HepG2 (cell line): ENCODE measurements around the gene IRF1. TPM values are rescaled to one million over a fixed set of nuclear protein-coding genes. Genes with fewer than 3 reads are reported as not detected.

Experiments
- ATAC-seq: fragments of 200-7000 bp; cut with Tn5 transposase; 3 replicates; pipeline ENCODE4 v1.9.1; 2020; ENCODE audit warnings: mild to moderate bottlenecking, moderate library complexity
- BruUV-seq: library from RNA; stranded (reverse); fragments of 400-500 nt; replicated peaks from 2 replicates; lab custom pipeline; 2021; lab: Mats Ljungman, UMichigan
- CTCF ChIA-PET: fragments of 300-600 bp; formaldehyde crosslinking; extraction: SDS; loops from one replicate; lab custom pipeline; 2021; ENCODE audit warnings: low total read pairs, inconsistent platforms, low intra/inter-chr PET ratio; lab: Yijun Ruan, JAX
- POLR2A ChIA-PET: fragments of 350-600 bp; sonication (Branson Sonifier 250); formaldehyde crosslinking; loops from one replicate; lab custom pipeline; 2020; ENCODE audit warnings: antibody characterized with exemption, inconsistent platforms; lab: Yijun Ruan, JAX
- DNase-seq: peaks from one replicate; pipeline ENCODE4 v3.0.0-alpha.2; 2015; ENCODE audit warnings: low spot score
- FAIRE-seq: peaks from 3 replicates; lab custom pipeline; 2011; peaks lifted over from hg19 to GRCh38; lab: Jason Lieb, UNC
- H2AFZ ChIP-seq: one replicate; pipeline ENCODE4 v1.6.1; 2011; ENCODE audit warnings: low read length, inconsistent platforms
- H3K27ac ChIP-seq: fragments of 300-600 bp; 3 replicates; pipeline ENCODE4 v1.8.0; 2011; ENCODE audit warnings: mixed run types, mild to moderate bottlenecking, mixed read lengths, low read length, inconsistent platforms; ENCODE audit not compliant: insufficient read depth; ENCODE audit errors: extremely low read length
- H3K27me3 ChIP-seq, 2 experiments: fragments of 200-600 bp in 1 of 2; 2 replicates in 1 of 2; 3 replicates in 1 of 2; pipeline versions ENCODE4 v1.6.0 to v1.8.0; 2011; ENCODE audit warnings: low read length in 2 of 2, mild to moderate bottlenecking in 2 of 2, moderate library complexity in 2 of 2, inconsistent platforms in 1 of 2; ENCODE audit not compliant: insufficient read depth in 2 of 2, control insufficient read depth in 1 of 2
- H3K36me3 ChIP-seq, 2 experiments: fragments of 200-600 bp in 1 of 2; replicated peaks in 1 of 2; 2 replicates in 1 of 2; 3 replicates in 1 of 2; pipeline versions ENCODE4 v1.5.1 to v1.8.0; 2011; ENCODE audit warnings: low read length in 2 of 2, inconsistent platforms in 1 of 2; ENCODE audit not compliant: insufficient read depth in 2 of 2, control insufficient read depth in 1 of 2
- H3K4me1 ChIP-seq: 2 replicates; pipeline ENCODE4 v1.5.1; 2012; ENCODE audit warnings: low read length, inconsistent platforms; ENCODE audit not compliant: insufficient read depth
- H3K4me2 ChIP-seq: 2 replicates; pipeline ENCODE4 v1.6.0; 2011; ENCODE audit warnings: low read depth, low read length, inconsistent platforms
- H3K4me3 ChIP-seq, 3 experiments: fragments of 200-600 bp in 1 of 3; sonication (generic), shearing (Covaris generic) in 1 of 3; replicated peaks in 1 of 3; 2 replicates each; pipeline ENCODE4 v1.5.1; 2011 to 2016; ENCODE audit warnings: low read length in 3 of 3, inconsistent platforms in 2 of 3, low read depth in 2 of 3, mild to moderate bottlenecking in 2 of 3, control low read depth in 1 of 3, mixed read lengths in 1 of 3; ENCODE audit not compliant: insufficient read depth in 1 of 3
- H3K79me2 ChIP-seq: one replicate; pipeline ENCODE4 v1.6.1; 2011; ENCODE audit warnings: low read length, inconsistent platforms; ENCODE audit not compliant: insufficient read depth
- H3K9ac ChIP-seq: 2 replicates; pipeline ENCODE4 v1.6.0; 2011; ENCODE audit warnings: mild to moderate bottlenecking, low read depth, low read length, inconsistent platforms; ENCODE audit not compliant: insufficient read depth
- H3K9me3 ChIP-seq: 2 replicates; pipeline ENCODE4 v1.5.1; 2012; ENCODE audit warnings: mild to moderate bottlenecking, low read length
- H4K20me1 ChIP-seq: 2 replicates; pipeline ENCODE4 v1.6.0; 2011; ENCODE audit warnings: inconsistent platforms, mild to moderate bottlenecking, low read length, moderate library complexity; ENCODE audit not compliant: insufficient read depth
- ASH2L ChIP-seq: fragments of 300-600, 200-600 bp; sonication (generic); IDR thresholded peaks from 2 replicates; pipeline ENCODE4 v1.7.0; 2017; ENCODE audit warnings: low read depth, mild to moderate bottlenecking, moderate library complexity, mixed read lengths, low read length; ENCODE audit not compliant: insufficient read length
- ATF7 ChIP-seq, 2 experiments: fragments of 450-650 bp in 1 of 2; sonication (generic) in 1 of 2; formaldehyde crosslinking in 1 of 2; IDR thresholded peaks; 2 replicates each; pipeline versions ENCODE4 v1.4.0 to v1.6.1; 2016 to 2020; ENCODE audit warnings: antibody characterized with exemption in 1 of 2, mild to moderate bottlenecking in 1 of 2, missing genetic modification reagents in 1 of 2
- CAMTA2 ChIP-seq: sonication (generic); formaldehyde crosslinking; IDR thresholded peaks from 2 replicates; pipeline ENCODE4 v1.4.0; 2020; ENCODE audit warnings: mild to moderate bottlenecking, missing genetic modification reagents, borderline replicate concordance
- FOXP1 ChIP-seq, 2 experiments: fragments of 450-650 bp in 1 of 2; IDR thresholded peaks; 2 replicates each; pipeline ENCODE4 v1.6.1; 2017 to 2018; ENCODE audit warnings: antibody characterized with exemption in 1 of 2
- HDAC1 ChIP-seq: sonication (generic); formaldehyde crosslinking; IDR thresholded peaks from 2 replicates; pipeline ENCODE4 v1.5.1; 2020; ENCODE audit warnings: mild to moderate bottlenecking, missing genetic modification reagents
- JUNB ChIP-seq: sonication (generic); formaldehyde crosslinking; IDR thresholded peaks from 2 replicates; pipeline ENCODE4 v1.8.0; 2022; ENCODE audit warnings: missing genetic modification reagents, mild to moderate bottlenecking, borderline replicate concordance
- MEIS1 ChIP-seq: sonication (generic); formaldehyde crosslinking; IDR thresholded peaks from 2 replicates; pipeline ENCODE4 v1.9.0; 2021; ENCODE audit warnings: mild to moderate bottlenecking, missing genetic modification reagents, moderate library complexity, borderline replicate concordance
- RARG ChIP-seq: sonication (generic); formaldehyde crosslinking; IDR thresholded peaks from 2 replicates; pipeline ENCODE4 v1.4.0; 2020; ENCODE audit warnings: low read depth, mild to moderate bottlenecking, missing genetic modification reagents
- RCOR2 ChIP-seq: IDR thresholded peaks from 2 replicates; pipeline ENCODE4 v1.6.1; 2016; ENCODE audit warnings: missing biosample characterization, missing genetic modification reagents
- RXRB ChIP-seq: IDR thresholded peaks from 2 replicates; pipeline ENCODE4 v1.6.1; 2016; ENCODE audit warnings: borderline replicate concordance, missing genetic modification reagents, missing compliant biosample characterization
- SALL1 ChIP-seq: sonication (generic); formaldehyde crosslinking; IDR thresholded peaks from 2 replicates; pipeline ENCODE4 v1.8.0; 2022; ENCODE audit warnings: mild to moderate bottlenecking, missing genetic modification reagents
- TARDBP ChIP-seq: sonication (generic); formaldehyde crosslinking; IDR thresholded peaks from 2 replicates; pipeline ENCODE4 v1.8.0; 2022; ENCODE audit warnings: mild to moderate bottlenecking, missing genetic modification reagents
- THAP11 ChIP-seq: IDR thresholded peaks from 2 replicates; pipeline ENCODE4 v1.6.1; 2016; ENCODE audit warnings: missing biosample characterization, missing genetic modification reagents
- U2AF2 ChIP-seq: fragments of 200-400 bp; formaldehyde crosslinking; IDR thresholded peaks from 2 replicates; pipeline ENCODE4 v1.6.1; 2017; ENCODE audit warnings: low read depth, mild to moderate bottlenecking, low read length
- ZBTB42 ChIP-seq: sonication (generic); formaldehyde crosslinking; IDR thresholded peaks from 2 replicates; pipeline ENCODE4 v1.5.0; 2020; ENCODE audit warnings: mild to moderate bottlenecking, missing genetic modification reagents
- ZFX ChIP-seq: sonication (generic); formaldehyde crosslinking; IDR thresholded peaks from 2 replicates; pipeline ENCODE4 v1.4.0; 2020; ENCODE audit warnings: mild to moderate bottlenecking, low read depth, missing genetic modification reagents, moderate library complexity
- ZNF331 ChIP-seq: sonication (generic); formaldehyde crosslinking; IDR thresholded peaks from 2 replicates; pipeline ENCODE4 v1.4.0; 2020; ENCODE audit warnings: missing genetic modification reagents
- ZNF446 ChIP-seq: sonication (generic); formaldehyde crosslinking; IDR thresholded peaks from 2 replicates; pipeline ENCODE4 v1.5.0; 2020; ENCODE audit warnings: mild to moderate bottlenecking, missing genetic modification reagents
- ZNF558 ChIP-seq: sonication (generic); formaldehyde crosslinking; IDR thresholded peaks from 2 replicates; pipeline ENCODE4 v1.9.0; 2022; ENCODE audit warnings: mild to moderate bottlenecking, missing genetic modification reagents, borderline replicate concordance
- ZNF780A ChIP-seq: sonication (generic); formaldehyde crosslinking; IDR thresholded peaks from 2 replicates; pipeline ENCODE4 v1.8.0; 2022; ENCODE audit warnings: mild to moderate bottlenecking, missing genetic modification reagents, moderate library complexity
- ZNF850 ChIP-seq: sonication (generic); formaldehyde crosslinking; conservative IDR thresholded peaks from 2 replicates; pipeline ENCODE4 v1.9.0; 2021; ENCODE audit warnings: mild to moderate bottlenecking, missing genetic modification reagents
- WGBS: methylation state at CpG from one replicate; pipeline ENCODE4 v1.1.6; 2017; ENCODE audit warnings: low lambda C conversion rate; 5-methylcytosine and 5-hydroxymethylcytosine counted together
- in situ Hi-C: cut with HindIII; loops from 2 replicates; pipeline ENCODE4 v1.10.0; 2017; ENCODE audit warnings: low pct_unique_long_range_greater_than_20kb; ENCODE audit not compliant: extremely low pct_ligation_motif_present
- intact Hi-C: fragments of 100-400 bp; cut with micrococcal nuclease; formaldehyde crosslinking; loops from one replicate; pipeline ENCODE4 v1.10.0; 2022; ENCODE audit not compliant: unreplicated experiment
- polyA plus RNA-seq, 8 experiments: library from polyadenylated mRNA; depleted of rRNA in 3 of 8; stranded (reverse) in 7 of 8; unstranded in 1 of 8; fragments of >200 nt; fragmentation: Illumina TruSeq in 4 of 8; extraction: Trizol in 4 of 8; gene quantifications; 2 replicates each; pipeline versions ENCODE4 v1.2.1 to v1.2.3, GENCODE V29; 2011 to 2016; ENCODE audit warnings: low read depth in 4 of 8, missing spikeins in 1 of 8, mixed read lengths in 1 of 8; ENCODE audit not compliant: insufficient read depth in 1 of 8
- total RNA-seq, 5 experiments: library from RNA; depleted of rRNA; stranded (reverse); fragments of >200 nt; fragmentation: Illumina TruSeq; extraction: Trizol; gene quantifications; 2 replicates each; pipeline ENCODE4 v1.2.3, GENCODE V29; 2016; ENCODE audit warnings: low read depth in 1 of 5
- TF ChIP-seq, protein P1 (sequence below): sonication (generic); formaldehyde crosslinking; IDR thresholded peaks from 2 replicates; pipeline ENCODE4 v1.8.1; 2022; ENCODE audit warnings: low read depth, mild to moderate bottlenecking, missing genetic modification reagents
- TF ChIP-seq, protein P2 (sequence below): IDR thresholded peaks from 2 replicates; pipeline ENCODE4 v1.6.1; 2016; ENCODE audit warnings: low read depth

IRF1 gene
- total and polyA plus RNA-seq, 2 of the 13 experiments (the other 11 are each of a cell fraction or from before 2014, with no cell fraction given), result 4.1 to 8.8 TPM

DNA sequence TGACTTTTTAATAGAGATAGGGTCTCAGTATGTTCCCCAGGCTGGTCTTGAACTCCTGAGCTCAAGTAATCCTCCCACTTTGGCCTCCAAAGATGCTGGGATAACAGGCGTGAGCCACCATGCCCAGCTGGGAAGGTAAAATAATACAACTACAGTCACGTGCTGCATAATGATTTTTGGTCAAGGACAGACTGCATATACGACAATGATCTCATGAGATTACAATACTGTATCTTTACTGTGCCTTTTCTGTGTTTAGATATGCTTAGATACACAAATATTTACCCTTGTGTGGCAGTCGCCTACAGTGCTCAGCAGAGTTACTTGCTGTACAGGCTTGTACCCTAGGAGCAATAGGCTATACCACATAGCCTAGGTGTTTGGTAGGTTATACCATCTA lies 14.2 kb upstream of the IRF1 start:
- DNase-seq (peak; percentile 59), ATAC-seq (peak; percentile 15), FAIRE-seq (peak; percentile 18)
- Histone ChIP-seq H3K27ac (peak overlapping the region; percentile 1), H3K9ac (no peak overlapping the region), H3K79me2 (no peaks in the 10 kb centered on the region), H3K27me3 (no peaks in the 10 kb centered on the region), H3K4me3 (no peak overlapping the region; a peak in 1 of 6 replicates), H3K9me3 (no peaks in the 10 kb centered on the region), H3K36me3 (no peaks in the 10 kb centered on the region), H4K20me1 (no peaks in the 10 kb centered on the region), H2AFZ (no peak overlapping the region), H3K4me2 (peak overlapping the region; percentile 25; the same call in 1 of the 2 replicates), H3K4me1 (peaks cover 69% of the 10 kb centered on the region)
- WGBS, result 0% methylated on average over 4 of the region's 4 CpGs
- intact Hi-C loops (no loop called here), in situ Hi-C loops (no loop called here)
- CTCF ChIA-PET, result no interaction called here
- no TSS peak for BruUV-seq
- POLR2A ChIA-PET, result interaction anchor here (1.5 to 3.1 kb wide), 5 partner anchors 8 to 53 kb away, joined by 3 to 28 read pairs (median 9); partner anchors contain the start of gene IRF1
- TF ChIP-seq JUNB (CRISPR knock-in tag), result no peak
- TF ChIP-seq, protein P1, sequence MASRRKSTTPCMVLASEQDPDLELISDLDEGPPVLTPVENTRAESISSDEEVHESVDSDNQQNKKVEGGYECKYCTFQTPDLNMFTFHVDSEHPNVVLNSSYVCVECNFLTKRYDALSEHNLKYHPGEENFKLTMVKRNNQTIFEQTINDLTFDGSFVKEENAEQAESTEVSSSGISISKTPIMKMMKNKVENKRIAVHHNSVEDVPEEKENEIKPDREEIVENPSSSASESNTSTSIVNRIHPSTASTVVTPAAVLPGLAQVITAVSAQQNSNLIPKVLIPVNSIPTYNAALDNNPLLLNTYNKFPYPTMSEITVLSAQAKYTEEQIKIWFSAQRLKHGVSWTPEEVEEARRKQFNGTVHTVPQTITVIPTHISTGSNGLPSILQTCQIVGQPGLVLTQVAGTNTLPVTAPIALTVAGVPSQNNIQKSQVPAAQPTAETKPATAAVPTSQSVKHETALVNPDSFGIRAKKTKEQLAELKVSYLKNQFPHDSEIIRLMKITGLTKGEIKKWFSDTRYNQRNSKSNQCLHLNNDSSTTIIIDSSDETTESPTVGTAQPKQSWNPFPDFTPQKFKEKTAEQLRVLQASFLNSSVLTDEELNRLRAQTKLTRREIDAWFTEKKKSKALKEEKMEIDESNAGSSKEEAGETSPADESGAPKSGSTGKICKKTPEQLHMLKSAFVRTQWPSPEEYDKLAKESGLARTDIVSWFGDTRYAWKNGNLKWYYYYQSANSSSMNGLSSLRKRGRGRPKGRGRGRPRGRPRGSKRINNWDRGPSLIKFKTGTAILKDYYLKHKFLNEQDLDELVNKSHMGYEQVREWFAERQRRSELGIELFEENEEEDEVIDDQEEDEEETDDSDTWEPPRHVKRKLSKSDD (CRISPR knock-in tag), result no peak
- 0 out of 2 replicates have a peak, but pooled peaks have one; percentile 22 for TF ChIP-seq TARDBP (CRISPR knock-in tag)
- peak; percentile 52; the same call in 1 of the 2 replicates for TF ChIP-seq RXRB (CRISPR knock-in tag)
- no peak for TF ChIP-seq ZNF780A (CRISPR knock-in tag)
- TF ChIP-seq, protein P2, sequence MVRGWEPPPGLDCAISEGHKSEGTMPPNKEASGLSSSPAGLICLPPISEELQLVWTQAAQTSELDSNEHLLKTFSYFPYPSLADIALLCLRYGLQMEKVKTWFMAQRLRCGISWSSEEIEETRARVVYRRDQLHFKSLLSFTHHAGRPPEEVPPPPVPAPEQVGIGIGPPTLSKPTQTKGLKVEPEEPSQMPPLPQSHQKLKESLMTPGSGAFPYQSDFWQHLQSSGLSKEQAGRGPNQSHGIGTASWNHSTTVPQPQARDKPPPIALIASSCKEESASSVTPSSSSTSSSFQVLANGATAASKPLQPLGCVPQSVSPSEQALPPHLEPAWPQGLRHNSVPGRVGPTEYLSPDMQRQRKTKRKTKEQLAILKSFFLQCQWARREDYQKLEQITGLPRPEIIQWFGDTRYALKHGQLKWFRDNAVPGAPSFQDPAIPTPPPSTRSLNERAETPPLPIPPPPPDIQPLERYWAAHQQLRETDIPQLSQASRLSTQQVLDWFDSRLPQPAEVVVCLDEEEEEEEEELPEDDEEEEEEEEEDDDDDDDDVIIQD, result no peak
- peak; percentile 30; the same call in 1 of the 2 replicates for TF ChIP-seq SALL1 (CRISPR knock-in tag)
- no peak for TF ChIP-seq ZNF850 (CRISPR knock-in tag)
- no peak for TF ChIP-seq ZNF446 (CRISPR knock-in tag)
- 0 out of 2 replicates have a peak, but pooled peaks have one; percentile 24 for TF ChIP-seq THAP11
- TF ChIP-seq CAMTA2 (CRISPR knock-in tag), result no peak
- peak; percentile 18; the same call in 1 of the 2 replicates for TF ChIP-seq RCOR2 (CRISPR knock-in tag)
- no peak for TF ChIP-seq MEIS1 (CRISPR knock-in tag)
- no peak for TF ChIP-seq RARG (CRISPR knock-in tag)
- no peak for TF ChIP-seq ZNF558 (CRISPR knock-in tag)
- no peak for TF ChIP-seq HDAC1 (CRISPR knock-in tag)
- peak; percentile 34 for TF ChIP-seq ASH2L
- TF ChIP-seq FOXP1 (IDR thresholded peaks at IDR 0.05), result no peak
- TF ChIP-seq FOXP1 (CRISPR knock-in tag; IDR thresholded peaks at IDR 0.05), result peak; percentile 69
- TF ChIP-seq ZFX (CRISPR knock-in tag), result no peak
- TF ChIP-seq ZBTB42 (CRISPR knock-in tag), result no peak
- no peak for TF ChIP-seq ATF7 (IDR thresholded peaks at IDR 0.05)
- TF ChIP-seq ATF7 (CRISPR knock-in tag; IDR thresholded peaks at IDR 0.05), result no peak
- TF ChIP-seq ZNF331 (CRISPR knock-in tag), result peak; percentile 17; the same call in 1 of the 2 replicates
- TF ChIP-seq U2AF2, result no peak
